NCI-H2081 treated with DMSO at 0.1 percent for 48 hours (cell line): ENCODE results near the gene CPN1.
"Not testable (repeated sequence)": the region's sequence is repeated elsewhere in the genome, so short reads cannot be mapped to it uniquely, and the experiment has no call there.

Experiments
- DNase-seq: peaks from one replicate; lab custom pipeline; 2025; lab: John Stamatoyannopoulos, UW

The CPN1 gene

DNA sequence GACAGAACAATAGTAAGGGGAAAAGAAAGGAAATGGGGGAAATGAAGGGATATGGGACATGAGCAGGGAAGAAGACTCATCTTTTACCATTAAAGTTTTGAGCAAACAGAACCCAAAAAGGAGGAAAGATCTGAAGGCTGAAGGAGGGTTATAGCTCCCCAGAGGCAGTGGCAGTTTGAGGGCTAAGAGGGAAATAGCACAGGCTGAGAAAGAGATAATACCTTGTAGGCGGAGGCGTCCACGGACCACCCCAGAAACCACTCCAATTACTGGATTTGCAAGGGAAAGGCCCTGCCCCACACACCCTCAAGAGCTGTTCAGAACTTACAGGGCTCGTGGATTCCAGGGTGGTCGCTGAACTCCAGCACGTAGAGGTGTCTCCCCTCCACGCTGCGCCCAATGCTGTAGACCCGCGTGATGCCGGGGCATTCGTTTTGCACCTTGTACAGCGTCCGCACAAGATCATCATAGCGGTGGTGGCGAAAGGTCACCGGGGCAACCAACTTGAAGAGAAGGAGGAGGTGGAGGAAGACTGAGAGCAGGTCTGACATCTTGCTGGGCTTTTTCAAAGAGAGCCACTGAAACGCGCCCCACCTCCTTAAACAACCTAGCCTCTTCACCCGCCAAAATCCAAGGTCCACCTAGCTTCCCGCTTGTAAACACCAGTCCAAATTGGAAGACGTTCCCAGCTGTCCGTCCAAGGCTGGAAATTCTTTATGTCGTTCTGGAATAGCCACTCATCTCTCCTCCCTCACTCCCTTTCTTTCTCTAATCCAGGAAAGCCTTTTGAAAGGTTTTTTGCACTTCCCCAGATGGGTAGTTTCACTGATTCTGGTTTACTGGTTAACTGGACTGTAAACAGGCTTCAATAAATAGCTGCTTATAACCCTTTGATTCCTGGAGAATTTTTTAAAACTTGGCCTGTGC, at the start of gene CPN1:
CPN1 (minus strand) TSS at position 795 of the 927 bp plus-strand sequence; CDS start at position 551, 244 bp downstream.
- no peak for DNase-seq

DNA sequence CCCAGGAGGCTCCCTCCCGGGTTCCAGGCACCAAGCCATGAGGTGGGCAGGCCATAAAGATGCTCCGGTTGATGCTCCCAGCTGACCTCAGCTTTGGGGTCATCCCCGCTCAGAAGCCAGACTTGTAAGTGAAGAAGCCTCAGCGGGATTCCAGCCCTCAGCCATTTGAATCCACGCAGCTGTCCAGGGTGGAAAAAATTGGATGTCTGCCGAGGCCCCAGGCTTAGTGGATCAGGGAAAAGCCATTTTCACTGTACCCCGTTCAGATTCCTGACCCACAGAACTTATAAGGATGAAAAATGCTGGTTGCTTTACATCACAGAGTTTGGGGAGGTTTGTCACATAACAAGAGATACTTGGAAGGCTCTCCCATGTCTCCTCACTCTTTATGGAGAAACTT, 49.2 kb upstream of the CPN1 start:
- DNase-seq, result no peak

DNA sequence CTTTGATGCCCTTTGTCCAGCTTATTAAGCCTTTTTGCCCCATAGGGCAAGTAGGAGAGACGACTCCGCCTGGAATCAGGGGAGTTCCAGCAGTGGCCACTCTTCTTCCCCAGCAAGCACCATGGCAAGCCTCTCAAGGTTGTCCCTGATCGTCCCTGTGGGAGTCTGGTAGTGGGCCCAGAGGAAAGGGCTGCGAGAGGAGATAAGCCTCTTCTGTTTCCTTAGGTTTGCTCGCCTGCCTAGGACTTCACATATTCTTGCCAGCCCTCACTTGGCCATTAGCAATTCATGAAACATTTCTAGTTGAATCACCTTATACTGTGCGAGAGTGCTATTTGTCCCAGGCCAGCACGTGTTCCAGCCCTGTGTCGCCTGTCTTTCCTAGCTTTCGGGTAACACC, 47.8 kb upstream of the CPN1 start:
- no peak for DNase-seq

DNA sequence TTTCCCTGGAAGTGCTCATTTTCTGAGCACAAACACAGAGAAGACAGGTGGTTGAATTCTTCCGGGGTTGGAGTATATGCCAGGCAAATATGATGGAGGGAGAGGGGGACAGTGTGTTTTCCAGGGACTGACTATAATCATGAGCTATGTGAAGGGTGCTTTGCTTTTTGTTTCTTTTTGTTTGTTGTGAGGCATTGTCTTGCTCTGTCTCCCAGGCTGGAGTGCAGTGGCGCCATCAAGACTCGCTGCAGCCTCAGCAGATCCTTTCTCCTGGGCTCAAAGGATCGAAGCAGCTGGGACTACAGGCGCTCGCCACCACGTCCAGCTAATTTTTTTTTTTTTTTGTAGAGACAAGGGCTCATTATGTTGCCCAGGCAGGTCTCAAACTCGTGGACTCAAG, 47.3 kb upstream of the CPN1 start:
- no peak for DNase-seq

DNA sequence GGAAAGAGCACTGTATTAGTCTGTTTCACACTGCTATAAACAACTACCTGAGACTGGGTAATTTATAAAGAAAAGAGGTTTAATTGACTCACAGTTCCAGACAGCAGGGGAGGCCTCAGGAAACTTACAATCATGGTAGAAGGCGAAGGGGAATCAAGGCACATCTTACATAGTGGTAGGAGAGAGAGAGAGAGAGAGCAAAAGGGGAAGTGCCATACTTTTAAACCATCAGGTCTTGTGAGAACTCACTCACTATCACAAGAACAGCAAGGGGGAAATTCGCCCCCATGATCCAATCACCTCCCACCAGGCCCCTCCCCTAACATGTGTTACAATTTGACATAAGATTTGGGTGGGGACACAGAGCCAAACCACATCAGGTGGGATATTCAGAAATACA, 43.7 kb upstream of the CPN1 start:
- DNase-seq, result not testable (repeated sequence)

GRCh38 chr10:100124097-100124496, 42.4 kb upstream of the CPN1 start:
- no peak for DNase-seq

DNA sequence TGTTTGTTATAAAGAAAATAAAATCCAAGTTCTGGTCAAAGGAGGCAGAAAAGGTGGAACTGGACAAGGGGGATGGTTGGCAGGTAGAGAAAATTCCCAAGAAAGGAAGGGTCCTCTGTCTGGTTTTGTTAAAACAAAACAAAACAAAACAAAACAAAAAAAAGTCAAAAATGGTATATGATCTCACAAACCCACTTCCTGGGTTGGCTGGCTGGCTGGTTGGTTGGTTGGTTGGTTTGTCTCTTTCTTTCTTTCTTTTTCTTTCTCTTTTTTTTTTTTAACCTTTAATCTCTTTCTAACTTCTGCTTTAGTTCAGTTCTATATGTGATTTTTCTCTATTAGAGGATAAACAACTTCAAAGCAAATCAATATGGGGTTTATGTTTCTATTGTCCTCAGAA, 41.1 kb upstream of the CPN1 start:
- no peak for DNase-seq

DNA sequence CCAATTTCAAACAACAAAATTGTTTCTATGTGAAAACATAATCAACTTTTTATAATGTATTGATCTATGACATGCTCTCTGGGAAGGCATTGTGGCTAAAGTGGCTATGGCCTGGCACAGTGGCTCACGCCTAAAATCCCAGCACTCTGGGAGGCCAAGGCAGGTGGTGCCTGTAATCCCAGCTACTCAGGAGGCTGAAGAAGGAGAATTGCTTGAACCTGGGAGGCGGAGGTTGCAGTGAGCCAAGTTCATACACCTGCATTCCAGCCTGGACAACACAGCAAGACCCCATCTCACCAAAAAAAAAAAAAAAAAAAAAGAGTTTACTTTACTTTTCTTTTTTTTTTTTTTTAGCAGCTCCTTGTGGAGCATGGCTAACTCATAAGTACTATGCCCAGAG, 38.9 kb upstream of the CPN1 start:
- no peak for DNase-seq

GRCh38 chr10:100119726-100120125, 38.1 kb upstream of the CPN1 start:
- DNase-seq, result no peak

GRCh38 chr10:100114976-100115770, 33.5 kb upstream of the CPN1 start:
- no peak for DNase-seq

GRCh38 chr10:100114460-100114859, 32.8 kb upstream of the CPN1 start:
- DNase-seq, result no peak

DNA sequence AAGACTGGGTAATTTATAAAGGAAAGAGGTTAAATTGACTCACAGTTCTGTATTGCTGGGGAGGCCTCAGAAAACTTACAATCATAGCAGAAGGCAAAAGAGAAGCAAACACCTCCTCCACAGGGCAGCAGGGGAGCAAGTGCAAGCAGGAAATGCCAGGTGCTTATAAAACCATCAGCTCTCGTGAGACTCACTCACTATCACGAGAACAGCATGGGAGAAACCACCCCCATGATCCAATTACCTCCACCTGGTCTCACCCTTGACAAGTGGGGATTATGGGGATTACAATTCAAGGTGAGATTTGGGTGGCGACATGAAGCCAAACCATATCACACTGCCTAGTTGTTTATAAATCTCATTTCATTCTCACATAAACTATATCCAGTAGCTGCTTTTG, 28.0 kb upstream of the CPN1 start:
- no peak for DNase-seq

DNA sequence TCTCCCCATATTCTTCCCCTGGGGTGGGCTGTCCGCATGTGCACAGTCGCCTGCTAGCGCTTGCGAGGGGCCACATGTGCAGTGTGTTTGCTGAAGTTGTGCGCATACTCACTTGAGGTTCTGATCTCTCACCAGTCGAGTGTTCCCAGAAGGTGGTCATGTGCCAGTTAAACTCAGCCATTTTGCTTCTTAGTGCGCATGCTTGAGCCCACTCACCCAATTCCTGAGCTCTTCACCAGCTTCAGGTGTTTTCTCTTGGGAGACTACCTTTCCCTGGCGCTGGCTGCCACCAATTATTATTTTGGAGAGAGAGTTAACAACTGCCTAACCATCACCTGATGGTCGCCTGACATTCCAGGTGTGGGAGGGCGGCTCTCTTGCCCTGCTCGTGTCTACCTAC, 25.2 kb upstream of the CPN1 start:
- no peak for DNase-seq

- no peak for DNase-seq
Observed at GRCh38 chr10:100104300-100104699, 22.6 kb upstream of the CPN1 start.

DNA sequence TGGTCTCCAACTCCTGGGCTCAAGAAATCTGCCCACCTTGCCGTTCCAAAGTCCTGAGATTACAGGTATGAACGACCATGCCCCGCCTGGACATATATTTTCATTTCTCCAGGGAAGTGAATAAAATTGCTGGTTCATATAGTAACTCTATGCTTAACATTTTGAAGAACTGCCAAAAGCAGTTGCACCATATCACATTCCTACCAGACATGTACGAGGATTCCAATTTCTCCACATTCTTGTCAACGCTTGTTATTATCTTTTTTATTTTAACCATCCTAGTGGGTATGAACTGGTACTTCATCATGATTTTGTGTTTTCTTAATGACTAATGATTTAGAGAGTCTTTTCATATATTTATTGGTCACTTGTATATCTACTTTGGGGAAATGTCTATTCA, 21.9 kb upstream of the CPN1 start:
- no peak for DNase-seq

DNA sequence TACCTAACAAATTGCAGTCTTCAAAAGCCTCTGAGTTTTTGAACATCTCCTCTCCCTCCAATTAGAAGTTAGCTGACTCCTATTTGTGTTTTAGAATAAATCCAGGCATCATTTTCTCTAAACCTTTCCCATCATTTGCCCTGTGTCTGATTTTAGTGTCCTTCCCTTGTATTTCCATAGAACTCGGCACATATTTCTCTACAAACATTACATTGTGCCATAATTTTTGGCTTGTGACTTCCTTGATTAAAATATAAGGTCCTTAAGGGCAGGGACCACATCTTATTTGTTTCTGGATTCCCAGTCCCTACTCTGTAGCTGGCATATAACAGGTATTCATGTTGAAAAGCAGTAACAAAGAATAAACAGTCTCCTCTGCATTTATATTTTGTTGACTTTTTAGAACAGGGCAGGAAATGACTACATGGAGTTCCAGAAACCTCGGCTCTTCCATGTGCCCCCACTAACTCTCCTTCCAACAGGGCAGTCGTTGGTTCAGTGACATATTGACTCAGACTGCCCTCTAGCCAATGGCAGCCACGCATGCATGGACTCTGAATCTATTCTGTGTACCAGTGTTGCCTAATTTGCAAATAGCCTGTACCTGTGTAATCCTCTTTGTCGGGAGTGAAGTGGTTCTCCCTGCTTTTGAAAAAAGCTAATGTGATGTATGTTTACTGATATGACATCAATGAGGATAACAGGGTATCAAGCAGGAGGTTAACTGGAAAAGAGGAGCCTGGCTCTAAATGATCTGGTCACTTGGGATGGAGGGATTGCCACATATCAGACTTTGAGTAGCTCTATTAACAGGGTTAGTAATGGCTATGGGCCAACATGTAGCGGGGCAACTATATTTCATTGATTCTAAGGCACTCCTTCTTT, 19.8 kb upstream of the CPN1 start:
- no peak for DNase-seq

DNA sequence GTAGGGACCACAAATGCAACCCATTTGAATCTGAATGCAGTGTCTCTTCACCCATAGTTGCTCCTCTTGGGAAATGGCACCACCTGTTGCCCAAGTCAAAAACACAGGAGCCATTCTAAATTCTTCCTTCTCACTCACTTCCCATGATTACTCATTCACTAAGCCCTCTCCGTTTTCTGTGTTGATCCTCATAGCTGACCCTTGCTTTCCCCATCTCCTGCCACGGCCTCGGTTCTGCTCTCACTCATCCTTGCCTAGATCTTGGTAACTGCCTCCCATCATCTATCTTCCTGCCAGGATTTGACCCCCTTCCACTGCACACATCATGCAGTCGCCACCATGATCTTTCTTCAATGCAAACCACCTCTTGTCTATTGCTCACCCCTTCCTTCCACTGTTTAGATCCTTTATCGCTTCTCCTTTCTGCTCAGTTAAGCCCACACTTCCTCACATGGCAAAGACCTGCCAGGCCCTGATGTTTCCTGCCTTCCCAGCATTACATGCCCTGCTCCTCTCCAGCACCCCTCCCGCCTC, 19.0 kb upstream of the CPN1 start:
- no peak for DNase-seq

GRCh38 chr10:100089241-100089640, 7.6 kb upstream of the CPN1 start:
- no peak for DNase-seq

GRCh38 chr10:100086708-100087107, 5.0 kb upstream of the CPN1 start:
- not testable (repeated sequence) for DNase-seq

DNA sequence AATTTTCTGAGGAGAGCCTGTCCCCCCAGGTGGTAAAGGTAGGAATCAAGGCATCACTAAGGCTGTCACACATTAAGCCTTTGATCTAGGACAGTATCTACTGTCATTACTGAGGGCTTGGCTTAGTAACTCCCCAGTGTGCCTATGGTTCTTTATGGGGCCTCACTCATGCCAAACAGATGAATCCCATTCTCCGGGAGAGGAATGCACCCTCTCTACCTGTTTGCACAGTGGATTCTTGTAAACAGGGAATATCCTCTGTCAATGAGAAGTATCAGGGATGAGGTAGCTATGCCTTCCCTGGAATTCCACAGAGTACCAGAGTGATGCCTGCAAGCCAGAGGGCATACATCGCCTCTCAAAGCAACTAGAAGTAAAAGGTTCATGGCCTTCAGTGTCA, 3.9 kb upstream of the CPN1 start:
- DNase-seq, result no peak

GRCh38 chr10:100083623-100084022, 2.0 kb upstream of the CPN1 start:
- no peak for DNase-seq

DNA sequence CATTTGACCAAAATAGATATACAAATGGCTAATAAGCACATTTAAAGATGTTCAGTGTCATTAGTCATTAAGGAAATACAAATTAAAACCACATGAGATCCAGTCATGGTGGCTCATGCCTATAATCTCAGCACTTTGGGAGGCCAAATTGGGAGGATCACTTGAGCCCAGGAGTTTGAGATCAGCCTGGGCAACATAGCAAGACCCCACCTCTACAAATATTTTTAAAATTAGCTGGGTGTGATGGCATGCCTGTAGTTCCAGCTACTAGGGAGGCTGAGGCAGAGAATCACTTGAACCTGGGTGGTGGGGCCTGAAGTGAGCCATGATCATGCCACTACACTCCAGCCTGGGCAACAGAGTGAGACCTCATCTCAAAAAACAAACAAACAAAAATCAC, 607 bp upstream of the CPN1 start:
- DNase-seq, result not testable (repeated sequence)
